Measurements from ENCODE around the gene CDT1.

Gene CDT1

GRCh38 chr16:88762258-88762870 lies 41.2 kb upstream of the CDT1 start:
- in situ Hi-C loops (cut with HindIII; ENCODE audit: low sequenced_read_pairs): loop anchor here (25.0 kb wide), 1 partner anchor 100 kb away; the partner anchor contains the start of genes GALNS, PABPN1L and TRAPPC2L
- DNase-seq (ENCODE audit: low read depth): no peak
- H3K4me3 ChIP-seq (ENCODE audit: low read depth, low read length): no peak overlapping the region
- TF ChIP-seq CTCF (IDR thresholded peaks at IDR 0.05; ENCODE audit: low read depth, low read length, missing control alignments): no peak

- no peak for DNase-seq (ENCODE audit: low read depth)
- H3K4me3 ChIP-seq (ENCODE audit: low read depth, low read length): no peak overlapping the region
- no peak for TF ChIP-seq CTCF (IDR thresholded peaks at IDR 0.05; ENCODE audit: low read depth, low read length, missing control alignments)
- in situ Hi-C loops (cut with HindIII; ENCODE audit: low sequenced_read_pairs): loop anchor here (25.0 kb wide), 1 partner anchor 99 kb away; the partner anchor contains the start of genes GALNS, PABPN1L and TRAPPC2L
Observed at GRCh38 chr16:88762941-88763340, 40.6 kb upstream of the CDT1 start.

GRCh38 chr16:88763502-88764053 lies 40.0 kb upstream of the CDT1 start:
- in situ Hi-C loops (cut with HindIII; ENCODE audit: low sequenced_read_pairs): loop anchor here (25.0 kb wide), 1 partner anchor 99 kb away; the partner anchor contains the start of genes GALNS, PABPN1L and TRAPPC2L
- no peak overlapping the region for H3K4me3 ChIP-seq (ENCODE audit: low read depth, low read length)
- TF ChIP-seq CTCF (IDR thresholded peaks at IDR 0.05; ENCODE audit: low read depth, low read length, missing control alignments): no peak
- DNase-seq (ENCODE audit: low read depth): no peak

- no peak for TF ChIP-seq CTCF (IDR thresholded peaks at IDR 0.05; ENCODE audit: low read depth, low read length, missing control alignments)
- H3K4me3 ChIP-seq (ENCODE audit: low read depth, low read length): no peak overlapping the region
- in situ Hi-C loops (cut with HindIII; ENCODE audit: low sequenced_read_pairs): loop anchor here (25.0 kb wide), 1 partner anchor 98 kb away; the partner anchor contains the start of genes GALNS, PABPN1L and TRAPPC2L
- DNase-seq (ENCODE audit: low read depth): no peak
Observed at GRCh38 chr16:88764080-88764479, 39.5 kb upstream of the CDT1 start.

- H3K4me3 ChIP-seq (ENCODE audit: low read depth, low read length): no peak overlapping the region
- no peak for TF ChIP-seq CTCF (IDR thresholded peaks at IDR 0.05; ENCODE audit: low read depth, low read length, missing control alignments)
- no peak for DNase-seq (ENCODE audit: low read depth)
- in situ Hi-C loops (cut with HindIII; ENCODE audit: low sequenced_read_pairs): loop anchor here (25.0 kb wide), 1 partner anchor 97 kb away; the partner anchor contains the start of genes GALNS, PABPN1L and TRAPPC2L
Observed at GRCh38 chr16:88764913-88765349, 38.7 kb upstream of the CDT1 start.

GRCh38 chr16:88766975-88767374 lies 36.6 kb upstream of the CDT1 start:
- no peak for DNase-seq (ENCODE audit: low read depth)
- no peak for TF ChIP-seq CTCF (IDR thresholded peaks at IDR 0.05; ENCODE audit: low read depth, low read length, missing control alignments)
- H3K4me3 ChIP-seq (ENCODE audit: low read depth, low read length): no peak overlapping the region
- in situ Hi-C loops (cut with HindIII; ENCODE audit: low sequenced_read_pairs): loop anchor here (25.0 kb wide), 1 partner anchor 95 kb away; the partner anchor contains the start of genes GALNS, PABPN1L and TRAPPC2L

All from astrocyte of the cerebellum (primary cell).